HG03354 (cell line): ENCODE measurements around the gene EMC8.

Experiments
- ATAC-seq: cut with Tn5 transposase; IDR thresholded peaks from one replicate; pipeline ENCODE4 v1.9.1; 2021; ENCODE audit warnings: mild to moderate bottlenecking; ENCODE audit not compliant: unreplicated experiment, poor library complexity, severe bottlenecking

The EMC8 gene

GRCh38 chr16:85793662-85794298, 5.6 kb downstream of the EMC8 start:
- ATAC-seq = no peak

GRCh38 chr16:85789773-85790172, 9.6 kb downstream of the EMC8 start:
- ATAC-seq = no peak

DNA sequence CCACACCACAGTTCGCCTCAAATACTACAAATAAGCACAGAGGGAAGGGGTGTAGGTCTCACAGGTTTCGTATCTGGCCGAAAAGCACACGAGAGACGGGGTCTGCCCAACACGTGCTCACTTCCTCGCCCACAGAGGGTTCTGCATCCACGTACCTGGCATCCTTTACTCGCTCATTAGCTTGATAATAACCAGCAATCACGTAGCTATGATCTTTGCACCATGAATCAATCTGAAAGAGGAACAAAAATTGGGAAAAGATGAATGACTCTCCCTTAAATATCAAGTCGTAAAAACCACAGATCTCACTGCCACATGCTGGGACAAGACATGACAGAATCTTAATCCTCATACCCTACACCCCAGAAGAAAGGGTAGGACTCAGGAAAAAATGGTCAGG, 10.5 kb downstream of the EMC8 start:
- no peak for ATAC-seq

GRCh38 chr16:85785927-85786326, 13.4 kb downstream of the EMC8 start:
- no peak for ATAC-seq

DNA sequence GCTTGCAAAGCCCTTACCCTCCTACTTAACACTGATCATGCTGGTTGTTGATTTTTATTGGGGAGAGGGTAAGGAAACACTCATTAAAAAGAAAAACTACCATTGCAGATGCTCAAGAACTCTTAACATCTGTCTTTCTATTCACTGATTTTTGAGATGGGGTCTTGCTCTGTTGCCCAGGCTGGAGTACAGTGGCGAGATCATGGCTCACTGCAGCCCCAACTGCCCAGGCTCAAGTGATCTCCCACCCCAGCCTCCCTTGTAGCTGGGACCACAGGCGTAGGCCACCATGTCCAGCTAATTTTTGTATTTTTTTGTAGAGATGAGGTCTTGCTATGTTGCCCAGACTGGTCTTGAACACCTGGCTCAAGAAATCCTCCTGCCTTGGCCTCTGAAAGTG, 14.5 kb downstream of the EMC8 start:
- ATAC-seq = no peak

DNA sequence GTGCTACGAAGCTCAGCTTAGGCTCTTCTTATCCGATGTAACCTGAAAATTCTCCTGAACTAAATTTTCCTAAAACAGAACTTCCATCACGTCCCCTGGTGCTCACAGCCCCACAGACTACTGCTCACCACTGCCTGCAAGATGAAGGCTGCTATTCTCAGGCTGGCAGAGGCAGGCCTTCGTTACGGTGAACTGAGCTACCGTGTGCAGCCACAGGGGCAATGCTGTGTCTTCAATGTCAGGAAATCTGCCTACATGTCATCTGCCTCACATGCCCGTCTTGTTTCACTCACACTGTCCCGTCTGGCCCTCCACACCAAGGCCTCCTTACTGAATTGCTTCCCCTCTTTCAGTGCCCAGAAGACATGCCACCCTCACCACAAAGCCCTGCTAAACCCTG, 15.9 kb downstream of the EMC8 start:
- no peak for ATAC-seq

DNA sequence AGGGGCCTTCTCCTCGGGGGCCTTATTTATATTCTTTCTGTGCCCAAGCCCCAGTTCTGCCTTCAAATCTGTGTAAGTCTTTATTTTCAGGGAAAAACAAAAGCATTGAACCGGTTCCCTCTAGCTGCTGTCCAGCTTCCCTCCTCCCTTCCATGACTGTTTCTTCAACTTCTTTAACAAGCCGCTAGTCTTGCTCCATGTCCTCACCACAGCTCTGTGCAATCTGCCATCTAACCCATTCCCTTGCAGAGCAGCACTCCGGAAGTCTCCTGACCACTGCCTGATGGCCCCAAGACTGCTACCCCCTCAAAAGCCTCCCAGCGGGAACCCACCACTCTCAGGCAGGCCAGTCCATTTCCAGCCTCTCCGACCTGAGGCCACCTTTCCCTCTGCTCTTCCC, 16.9 kb downstream of the EMC8 start:
- ATAC-seq = no peak

- ATAC-seq = no peak
Observed at GRCh38 chr16:85781695-85782370, 17.5 kb downstream of the EMC8 start.

DNA sequence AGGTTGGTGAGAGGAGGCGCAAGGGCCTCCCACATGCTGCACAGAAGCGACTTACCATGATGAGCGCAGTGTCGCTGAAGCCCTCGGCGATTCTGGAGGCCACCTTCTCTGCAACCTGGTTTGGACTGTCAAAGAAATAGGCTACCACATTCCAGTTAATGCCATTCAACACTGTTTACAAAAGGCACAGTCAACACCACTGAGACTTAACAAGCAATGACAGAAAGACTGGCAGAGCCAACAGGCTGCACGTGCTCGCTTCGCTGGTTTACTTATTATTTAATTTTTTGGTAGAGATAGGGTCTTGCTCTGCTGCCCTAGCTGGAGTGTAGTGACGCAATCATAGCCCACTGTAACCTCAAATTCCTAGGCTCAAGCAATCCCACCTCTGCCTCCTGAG, 18.2 kb downstream of the EMC8 start:
- ATAC-seq = no peak

- ATAC-seq = no peak
Observed at GRCh38 chr16:85780281-85780680, 19.1 kb downstream of the EMC8 start.

GRCh38 chr16:85778873-85779272, 20.5 kb downstream of the EMC8 start:
- no peak for ATAC-seq

DNA sequence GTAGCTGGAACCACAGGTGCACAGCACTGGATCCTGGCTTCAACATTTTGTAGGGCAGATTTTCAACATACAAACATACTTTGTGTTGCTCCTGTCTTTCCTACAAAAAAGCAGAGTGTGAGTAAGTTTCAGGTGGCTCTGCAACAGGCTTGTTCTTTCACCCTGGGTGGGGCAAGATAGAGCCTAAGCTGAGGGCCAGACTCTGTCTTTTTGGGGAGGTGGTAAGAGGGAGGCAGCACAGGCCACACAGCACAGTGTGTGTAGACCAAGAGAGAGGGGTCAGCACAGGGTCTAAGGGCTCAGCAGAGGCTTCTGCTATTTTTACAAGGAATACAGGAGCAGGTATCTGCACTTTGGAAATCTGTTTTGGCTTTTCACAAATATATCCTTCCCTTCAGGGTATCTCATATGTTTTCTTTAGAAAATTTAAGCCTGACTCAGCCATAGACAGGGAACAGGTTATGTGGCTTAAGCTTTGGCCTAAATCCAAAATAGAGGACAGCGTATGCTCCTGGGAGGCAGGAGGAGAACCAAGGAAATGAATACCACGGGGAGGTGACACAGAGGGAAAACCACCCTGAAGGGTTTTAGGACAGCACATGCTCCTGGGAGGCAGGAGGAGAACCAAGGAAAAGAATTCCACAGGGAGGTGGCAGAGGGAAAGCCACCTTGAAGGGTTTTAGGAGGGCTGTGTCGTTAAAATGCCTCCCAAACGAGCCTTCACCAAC, 21.6 kb downstream of the EMC8 start:
- no peak for ATAC-seq

GRCh38 chr16:85774811-85775210, 24.5 kb downstream of the EMC8 start:
- no peak for ATAC-seq

GRCh38 chr16:85774136-85774535, 25.2 kb downstream of the EMC8 start:
- ATAC-seq = no peak

DNA sequence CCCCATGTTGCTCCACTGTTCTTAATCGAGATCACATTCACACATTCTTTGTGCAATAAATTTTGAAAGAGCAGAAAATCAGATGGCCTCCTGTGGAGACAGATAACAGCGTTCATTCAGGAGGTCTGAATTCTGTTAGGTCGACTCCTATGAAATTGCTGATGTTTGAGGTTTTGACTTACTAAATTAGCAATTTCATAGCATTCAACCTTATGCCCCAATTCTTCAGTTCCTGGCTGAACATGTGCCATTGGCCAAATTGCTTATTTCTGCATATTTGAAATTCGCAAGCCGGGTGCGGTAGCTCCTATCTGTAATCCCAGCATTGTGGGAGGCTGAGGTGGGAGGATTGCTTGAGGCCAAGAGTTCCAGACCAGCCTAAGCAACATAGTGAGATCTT, 26.3 kb downstream of the EMC8 start:
- ATAC-seq = no peak

DNA sequence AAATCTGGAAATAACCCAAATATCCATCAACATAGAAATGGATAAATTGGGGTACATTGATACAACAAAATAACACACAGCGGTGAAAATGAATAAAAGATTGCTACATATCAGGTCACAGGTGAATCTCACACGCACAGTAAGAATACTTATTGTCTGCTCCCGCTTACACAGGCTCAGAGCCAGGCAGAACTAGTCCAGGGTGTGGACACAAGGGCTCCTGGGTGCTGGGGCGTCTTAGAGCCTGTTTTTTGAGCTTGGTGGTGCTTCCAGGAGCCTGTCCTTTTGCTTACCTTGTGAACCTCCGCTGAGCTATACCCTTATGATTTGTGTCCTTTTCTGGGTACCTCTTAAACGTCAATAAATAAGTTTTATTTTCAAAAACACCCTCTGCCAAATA, 28.6 kb downstream of the EMC8 start:
- no peak for ATAC-seq

DNA sequence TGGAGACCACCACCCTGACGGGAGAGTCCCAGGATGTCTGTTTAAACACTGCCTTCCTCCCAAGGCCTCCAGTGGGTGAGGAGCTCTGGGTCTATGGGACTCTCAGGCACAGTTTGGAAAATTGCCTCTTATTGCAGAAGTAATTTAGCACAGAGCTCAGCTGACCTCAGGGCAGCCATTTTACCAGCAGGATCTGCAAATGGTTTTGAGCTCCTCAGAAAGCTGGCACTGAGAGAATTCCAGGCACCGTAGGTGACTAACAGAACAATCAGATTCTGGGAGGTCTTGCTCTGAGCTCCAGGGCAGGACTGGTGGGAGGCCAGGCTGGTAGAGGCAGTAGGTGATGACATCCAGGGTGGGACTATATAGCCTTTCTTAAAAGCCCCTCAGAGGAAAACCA, 31.1 kb downstream of the EMC8 start:
- no peak for ATAC-seq

- no peak for ATAC-seq
Observed at GRCh38 chr16:85767531-85767930, 31.8 kb downstream of the EMC8 start.

GRCh38 chr16:85765767-85766166, 33.6 kb downstream of the EMC8 start:
- no peak for ATAC-seq

DNA sequence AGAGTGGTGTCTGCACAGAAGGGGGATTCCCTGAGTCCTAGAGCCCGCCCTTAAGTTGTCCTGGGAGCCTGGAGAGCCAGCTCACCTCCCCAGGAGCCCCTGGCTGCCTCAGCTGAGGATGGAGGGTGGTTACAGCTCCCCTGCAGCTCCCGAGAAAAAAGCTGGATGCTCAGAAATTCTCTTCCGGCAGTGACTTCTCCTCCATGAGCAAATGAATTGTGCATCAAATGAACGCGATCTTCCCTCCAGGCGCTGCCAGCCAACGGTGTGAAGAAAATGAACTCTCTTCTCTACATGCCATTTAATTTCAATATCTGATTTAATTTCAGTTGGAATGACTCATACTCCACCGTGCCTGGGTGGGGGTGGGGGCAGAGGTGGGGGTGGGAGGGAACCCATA, 34.1 kb downstream of the EMC8 start:
- ATAC-seq = no peak

- no peak for ATAC-seq
Observed at GRCh38 chr16:85763616-85764015, 35.7 kb downstream of the EMC8 start.
